Esophagus squamous epithelium (tissue), 5 donors: Measurements from ENCODE around the gene SEMA5A. TPM values are rescaled to one million over a fixed set of nuclear protein-coding genes. Genes with fewer than 3 reads are reported as not detected.
A peak's percentile ranks its signal among the peaks of the same experiment; 100 is the strongest.

Source experiments
- DNase-seq: peaks from one replicate; lab custom pipeline; 2025; lab: John Stamatoyannopoulos, UW
- H3K27ac ChIP-seq, 4 donors: fragments of 200-600 bp; sonication (generic); one replicate each; pipeline ENCODE4 v1.5.1; 2016 to 2019; ENCODE audit warnings: mild to moderate bottlenecking in 1 of 4
- H3K27me3 ChIP-seq, 4 donors: fragments of 200-600 bp; sonication (generic); 1 replicate in 3 of 4; 2 replicates in 1 of 4; pipeline versions ENCODE4 v1.5.1 to v1.6.0; 2017 to 2021; ENCODE audit warnings: antibody characterized with exemption in 1 of 4
- H3K36me3 ChIP-seq, 3 donors: fragments of 200-600 bp; sonication (generic); one replicate each; pipeline ENCODE4 v1.5.1; 2016 to 2019
- H3K4me1 ChIP-seq, 3 donors: fragments of 200-600 bp; sonication (generic); one replicate each; pipeline ENCODE4 v1.5.1; 2017 to 2019
- H3K4me3 ChIP-seq, 4 donors: fragments of 200-600 bp; sonication (generic); 1 replicate in 3 of 4; 2 replicates in 1 of 4; pipeline ENCODE4 v1.5.1; 2016 to 2019; ENCODE audit warnings: mild to moderate bottlenecking in 2 of 4, moderate library complexity in 1 of 4
- H3K9me3 ChIP-seq, 3 donors: fragments of 200-600 bp; sonication (generic); one replicate each; pipeline ENCODE4 v1.5.1; 2016 to 2019
- CTCF ChIP-seq, 6 experiments: fragments of 450-650 bp in 4 of 6; fragments of 200-600 bp in 2 of 6; sonication (generic) in 2 of 6; IDR thresholded peaks; one replicate each; pipeline ENCODE4 v1.5.1; 2016 to 2019; ENCODE audit warnings: antibody characterized with exemption in 6 of 6, mild to moderate bottlenecking in 4 of 6, moderate library complexity in 4 of 6
- POLR2A ChIP-seq, 4 donors: fragments of 450-650 bp; IDR thresholded peaks; one replicate each; pipeline ENCODE4 v1.6.1; 2017; ENCODE audit warnings: antibody characterized with exemption in 4 of 4, mild to moderate bottlenecking in 4 of 4, moderate library complexity in 3 of 4
- WGBS, 2 donors: methylation state at CpG; one replicate each; pipeline ENCODE4 v1.1.5; 2018; 5-methylcytosine and 5-hydroxymethylcytosine counted together
- intact Hi-C: fragments of 100-400 bp; cut with DNase I; formaldehyde crosslinking; loops from one replicate; pipeline ENCODE4 v1.15.0; 2022
- total RNA-seq, 4 donors: library from RNA; depleted of rRNA; stranded (reverse); fragments of >200 nt; gene quantifications; one replicate each; pipeline ENCODE4 v1.1.0, GENCODE V29; 2016
- donor health status: DM: yes; HTN: yes; CAD: no.

Gene SEMA5A
- total RNA-seq, 4 donors from 2014 or later = 3.9 to 9.4 (median 8.4) TPM

GRCh38 chr5:9373571-9373970 lies 172.3 kb downstream of the SEMA5A start:
- intact Hi-C loops = no loop called here

GRCh38 chr5:9370256-9370655 lies 175.6 kb downstream of the SEMA5A start:
- 34 to 58% methylated on average over 2 of the region's 2 CpGs for WGBS, 2 donors
- peak overlapping the region in 1 of 4 donors; percentile 11 for H3K27ac ChIP-seq
- intact Hi-C loops = no loop called here

More at GRCh38 chr5:9373571-9373970, 172.3 kb downstream of the SEMA5A start:
- Histone ChIP-seq H3K9me3 (no peaks in the 10 kb centered on the region), H3K36me3 (no peaks in the 10 kb centered on the region), H3K27me3 (no peaks in the 10 kb centered on the region), H3K4me1 (peaks cover 0 to 30% (median 6%) of the 10 kb centered on the region in 3 donors), H3K27ac (no peak overlapping the region), H3K4me3 (no peak overlapping the region)
- DNase-seq = no peak
- WGBS, 2 donors = 73 to 93% methylated on average over 2 of the region's 2 CpGs
- no peak for TF ChIP-seq CTCF (IDR thresholded peaks at IDR 0.05)
- TF ChIP-seq POLR2A (IDR thresholded peaks at IDR 0.05) = no peak

GRCh38 chr5:9365512-9365911 lies 180.4 kb downstream of the SEMA5A start:
- H3K36me3 ChIP-seq = no peaks in the 10 kb centered on the region
- TF ChIP-seq CTCF (IDR thresholded peaks at IDR 0.05) (no peak), POLR2A (IDR thresholded peaks at IDR 0.05) (no peak)
- no peaks in the 10 kb centered on the region for H3K9me3 ChIP-seq
- H3K27me3 ChIP-seq = no peaks in the 10 kb centered on the region
- WGBS, 2 donors = 0 to 92% methylated on average over 1 of the region's 1 CpG
- no peak for DNase-seq
- peaks cover 0 to 11% (median 3%) of the 10 kb centered on the region in 3 donors for H3K4me1 ChIP-seq
- H3K27ac ChIP-seq = no peak overlapping the region
- intact Hi-C loops = no loop called here
- no peak overlapping the region for H3K4me3 ChIP-seq

More at GRCh38 chr5:9370256-9370655, 175.6 kb downstream of the SEMA5A start:
- no peak for DNase-seq
- Histone ChIP-seq H3K36me3 (no peaks in the 10 kb centered on the region), H3K4me1 (peaks cover 0 to 16% (median 3%) of the 10 kb centered on the region in 3 donors), H3K4me3 (no peak overlapping the region), H3K9me3 (no peaks in the 10 kb centered on the region), H3K27me3 (no peaks in the 10 kb centered on the region)
- no peak for TF ChIP-seq CTCF (IDR thresholded peaks at IDR 0.05)

GRCh38 chr5:9363449-9363848 lies 182.4 kb downstream of the SEMA5A start:
- Histone ChIP-seq H3K36me3 (no peaks in the 10 kb centered on the region), H3K9me3 (no peaks in the 10 kb centered on the region), H3K27me3 (no peaks in the 10 kb centered on the region), H3K4me3 (no peak overlapping the region), H3K27ac (no peak overlapping the region), H3K4me1 (no peaks in the 10 kb centered on the region)
- WGBS, 2 donors = 21 to 66% methylated on average over 2 of the region's 2 CpGs
- no peak for TF ChIP-seq POLR2A (IDR thresholded peaks at IDR 0.05)
- no peak for TF ChIP-seq CTCF (IDR thresholded peaks at IDR 0.05)
- no peak for DNase-seq
- intact Hi-C loops = no loop called here

- intact Hi-C loops = no loop called here
- H3K27me3 ChIP-seq = no peaks in the 10 kb centered on the region
- TF ChIP-seq POLR2A (IDR thresholded peaks at IDR 0.05) (no peak), CTCF (IDR thresholded peaks at IDR 0.05) (no peak)
- 28% methylated on average over 2 of the region's 2 CpGs for WGBS, 2 donors
- no peaks in the 10 kb centered on the region for H3K36me3 ChIP-seq
- no peaks in the 10 kb centered on the region for H3K9me3 ChIP-seq
- H3K27ac ChIP-seq = no peak overlapping the region
- no peak for DNase-seq
- no peak overlapping the region for H3K4me3 ChIP-seq
- H3K4me1 ChIP-seq = no peaks in the 10 kb centered on the region
Measured at GRCh38 chr5:9363026-9363425, 182.8 kb downstream of the SEMA5A start.
